Measurements from ENCODE around the gene LINGO1.

The LINGO1 gene

DNA sequence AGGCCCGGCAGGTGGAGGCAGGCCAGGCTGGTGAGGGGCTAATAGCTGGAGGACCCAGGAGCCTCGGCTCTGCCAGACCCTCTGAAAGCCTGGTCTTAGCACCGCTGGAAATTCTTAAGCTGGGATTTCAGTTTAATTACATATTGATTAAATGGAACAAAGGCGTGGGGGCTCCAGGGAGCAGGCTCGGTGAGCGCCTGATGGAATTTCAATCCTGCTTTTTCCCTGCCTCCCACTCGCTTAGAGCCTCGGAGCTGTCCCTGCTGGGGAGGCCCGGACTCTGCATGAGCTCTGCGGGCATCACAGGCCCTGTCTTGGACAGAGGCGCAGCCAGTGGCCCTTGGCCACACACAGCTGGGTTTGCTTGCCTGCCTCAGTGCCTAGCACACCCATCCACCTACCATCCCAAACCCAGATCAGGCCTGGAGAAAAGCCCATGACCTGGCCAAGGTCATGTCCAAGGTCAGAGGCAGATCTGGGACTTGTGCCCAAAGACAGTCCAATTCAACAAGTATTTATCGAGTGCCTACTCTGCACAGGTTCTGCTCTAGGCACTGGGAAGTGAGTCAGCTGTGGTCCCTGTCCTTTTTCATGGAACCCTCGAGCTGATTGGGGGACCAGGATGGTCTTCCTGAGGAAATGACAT lies 40.6 kb downstream of the LINGO1 start:
- no peak for DNase-seq

DNA sequence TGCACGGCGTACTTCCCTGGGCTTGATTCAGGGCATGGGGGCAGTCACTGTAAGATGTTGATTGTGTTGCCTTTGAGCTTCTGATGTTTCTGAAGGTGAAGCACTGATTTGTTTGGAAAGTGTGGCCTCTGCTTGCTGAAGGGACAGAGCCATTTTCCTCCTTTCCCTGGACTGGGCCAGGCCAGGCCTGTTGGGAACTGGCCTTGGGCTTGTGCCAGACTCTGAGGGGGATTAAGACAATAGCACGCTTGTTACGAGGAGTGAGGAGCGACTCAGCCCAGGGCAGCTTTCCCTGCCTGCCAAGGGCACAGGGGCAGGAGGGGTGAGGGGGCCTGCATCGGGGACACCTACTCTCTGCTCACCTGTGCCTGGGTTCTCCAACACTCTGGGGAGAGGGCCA lies 42.9 kb downstream of the LINGO1 start:
- DNase-seq = no peak

DNA sequence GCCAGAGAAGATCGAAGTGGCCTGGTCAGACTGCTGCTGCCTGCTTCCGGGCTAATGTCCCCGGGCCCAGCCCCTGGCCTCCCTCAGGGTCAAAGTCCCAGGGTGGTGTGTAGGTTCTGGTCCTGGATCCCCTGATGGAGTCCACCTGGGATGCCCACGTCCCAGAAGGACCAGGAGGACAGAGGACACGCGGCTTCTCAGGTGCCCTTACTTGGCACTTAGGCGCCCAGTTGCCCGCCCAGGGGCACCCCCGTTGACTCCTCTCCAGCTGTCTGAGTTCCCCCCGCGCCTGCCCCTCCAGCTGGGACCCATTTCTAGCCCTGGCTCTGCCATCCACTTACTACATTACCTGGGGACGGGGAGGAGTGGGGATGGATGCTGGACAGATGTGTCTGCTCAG lies 44.6 kb downstream of the LINGO1 start:
- no peak for DNase-seq

- DNase-seq = no peak
These were observed 48.0 kb downstream of the LINGO1 start for GRCh38 chr15:77584691-77585090.

DNA sequence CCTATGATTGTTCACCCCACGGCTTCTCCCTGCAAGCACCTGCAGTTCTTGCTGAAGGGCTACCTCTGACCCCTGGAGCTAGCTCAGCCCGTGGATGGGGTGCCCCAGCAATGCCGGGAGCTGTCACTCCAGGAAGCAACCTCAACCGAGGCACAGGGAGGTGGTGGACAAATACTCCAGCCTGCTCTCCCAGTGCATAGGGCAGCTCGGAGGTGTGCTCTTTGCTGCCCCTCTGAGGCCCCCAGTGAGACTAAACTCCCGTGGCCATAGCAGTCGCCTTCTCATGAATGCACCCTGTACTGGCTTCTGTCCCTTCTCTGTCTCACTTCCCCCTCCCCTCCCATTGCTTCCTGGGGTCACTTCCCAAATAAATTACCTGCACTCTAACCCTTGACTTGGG lies 48.5 kb downstream of the LINGO1 start:
- no peak for DNase-seq

- no peak for DNase-seq
These were observed 49.9 kb downstream of the LINGO1 start for GRCh38 chr15:77582763-77583162.

- DNase-seq = no peak
These were observed 50.7 kb downstream of the LINGO1 start for GRCh38 chr15:77581896-77582569.

DNA sequence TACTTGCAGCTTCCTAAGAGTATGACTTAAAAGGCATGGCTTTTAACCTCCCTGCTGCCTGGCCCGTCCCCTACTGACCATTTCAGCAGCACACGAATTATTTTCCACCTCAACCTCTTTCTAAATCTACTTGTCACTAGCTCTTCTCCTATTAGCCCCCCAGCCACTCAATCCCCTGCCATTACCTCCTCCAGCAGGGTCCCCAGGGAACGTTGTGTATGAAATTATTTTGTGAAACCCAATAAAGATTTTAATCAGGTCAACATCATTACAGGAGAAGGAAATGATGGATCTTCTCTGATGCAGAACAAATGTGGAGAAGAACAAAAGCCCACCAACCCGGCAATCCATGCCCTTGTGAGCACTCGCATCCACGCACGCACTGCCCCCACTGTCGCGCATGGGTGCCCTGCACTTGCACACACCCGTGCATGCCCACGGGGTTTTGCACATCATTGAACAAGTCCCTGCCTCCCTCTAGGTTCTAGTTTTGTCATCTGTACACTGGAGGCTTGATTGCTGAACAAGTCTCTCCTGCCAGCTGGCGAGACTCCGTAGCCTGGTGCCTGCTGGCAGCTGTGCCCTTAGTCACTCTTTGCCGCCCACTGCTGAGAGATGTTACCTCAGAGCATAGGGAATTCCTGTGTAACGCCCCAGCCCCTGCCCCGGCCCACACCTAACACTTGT lies 51.6 kb downstream of the LINGO1 start:
- no peak for DNase-seq

DNA sequence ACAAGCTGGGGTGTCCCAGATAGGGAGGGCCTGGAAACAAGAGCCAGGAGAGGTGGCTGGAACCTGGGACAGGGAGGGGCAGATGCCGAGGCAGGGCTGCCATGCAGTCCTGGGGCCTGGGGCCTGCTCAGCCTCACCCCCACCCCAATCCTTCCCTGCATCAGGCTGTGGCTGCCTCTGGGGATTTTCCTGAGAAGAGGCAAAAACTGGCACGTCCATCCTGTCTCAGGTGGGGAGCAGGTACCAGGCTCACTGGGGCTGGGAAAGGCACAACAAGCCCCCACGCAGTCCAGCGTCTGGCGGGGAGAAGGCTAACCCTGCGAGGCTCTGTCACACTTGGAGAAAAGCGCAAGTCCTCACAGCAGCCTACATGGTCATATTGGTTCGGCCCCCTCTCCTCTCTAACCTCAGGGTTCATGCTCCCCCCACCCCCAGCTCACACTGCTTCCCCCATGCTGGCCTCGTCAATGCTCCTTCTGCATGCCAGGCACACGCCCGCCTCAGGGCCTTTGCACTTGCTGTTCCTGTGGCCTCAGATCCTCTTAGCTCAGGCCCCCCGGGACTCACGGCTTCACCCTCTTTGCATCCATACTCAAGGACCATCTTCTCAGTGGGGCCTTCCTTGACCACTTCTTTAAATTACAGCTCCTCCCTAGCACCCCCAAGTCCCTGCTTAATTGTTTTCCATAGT lies 53.1 kb downstream of the LINGO1 start:
- DNase-seq = no peak

- DNase-seq = no peak
These were observed 53.9 kb downstream of the LINGO1 start for GRCh38 chr15:77578641-77579372.

DNA sequence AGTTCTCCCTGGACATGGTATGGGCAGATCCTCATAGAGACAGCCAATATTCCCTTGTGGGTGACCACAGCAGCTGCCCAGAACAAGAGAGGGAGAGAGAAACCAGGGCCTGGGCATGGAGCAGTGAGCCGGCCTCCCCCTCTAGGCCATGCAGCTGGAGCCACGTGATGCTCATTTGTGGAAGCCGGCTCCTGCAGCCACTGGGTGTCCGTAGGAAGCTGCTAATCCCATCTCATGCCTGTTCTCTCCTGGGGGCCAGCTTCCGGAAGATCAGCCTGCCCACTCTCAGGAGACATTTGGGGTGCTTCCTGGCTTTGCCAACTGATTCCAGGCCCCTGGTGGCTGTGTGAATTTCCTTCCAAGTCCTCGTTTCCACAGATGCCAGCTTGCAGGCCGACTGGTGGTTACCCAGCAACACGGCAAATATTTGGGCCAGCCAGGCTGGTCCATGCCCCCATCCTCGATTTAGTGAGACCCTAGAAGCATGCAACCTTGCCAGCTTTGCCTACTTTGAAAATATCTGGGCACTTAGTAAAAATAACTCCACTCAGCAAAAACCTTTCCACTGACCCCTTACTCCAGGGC lies 55.3 kb downstream of the LINGO1 start:
- no peak for DNase-seq

GRCh38 chr15:77576538-77576937 lies 56.2 kb downstream of the LINGO1 start:
- DNase-seq = no peak

DNA sequence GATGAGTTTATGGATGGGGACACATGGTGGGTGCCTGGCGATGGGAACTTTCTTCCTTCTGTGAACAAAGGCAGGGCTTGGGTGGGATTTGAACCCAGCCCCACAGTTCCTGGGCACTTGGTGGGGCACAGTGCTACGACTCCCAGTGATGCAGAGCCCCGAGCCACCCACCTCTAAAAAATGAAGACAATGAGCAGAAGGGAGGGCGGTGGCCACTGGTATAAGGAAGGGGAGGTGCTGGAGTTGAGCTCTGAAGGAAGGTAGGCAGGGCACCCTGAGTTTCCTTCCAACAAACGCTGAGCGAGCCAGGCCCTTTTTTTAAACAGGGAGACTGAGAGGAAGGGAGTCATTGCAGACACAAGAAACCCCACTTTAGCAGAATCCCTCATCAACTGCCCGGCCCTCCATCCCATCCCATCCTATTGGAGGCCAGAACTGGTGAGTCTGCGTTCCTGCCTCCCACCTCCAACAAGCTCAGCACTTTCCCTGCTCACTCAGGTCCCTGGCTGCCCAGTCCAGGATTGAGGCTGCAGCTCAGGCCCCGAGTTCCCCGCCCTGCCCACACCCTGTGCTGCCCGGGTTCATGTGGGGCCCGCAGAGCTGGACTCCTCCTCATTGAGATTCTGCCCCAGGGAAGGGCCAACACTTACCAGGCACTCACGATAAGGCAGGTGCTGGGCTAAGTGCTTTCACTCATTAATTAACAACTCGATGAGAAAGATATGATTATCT lies 57.3 kb downstream of the LINGO1 start:
- DNase-seq = no peak

- no peak for DNase-seq
These were observed 58.0 kb downstream of the LINGO1 start for GRCh38 chr15:77574521-77575202.

DNA sequence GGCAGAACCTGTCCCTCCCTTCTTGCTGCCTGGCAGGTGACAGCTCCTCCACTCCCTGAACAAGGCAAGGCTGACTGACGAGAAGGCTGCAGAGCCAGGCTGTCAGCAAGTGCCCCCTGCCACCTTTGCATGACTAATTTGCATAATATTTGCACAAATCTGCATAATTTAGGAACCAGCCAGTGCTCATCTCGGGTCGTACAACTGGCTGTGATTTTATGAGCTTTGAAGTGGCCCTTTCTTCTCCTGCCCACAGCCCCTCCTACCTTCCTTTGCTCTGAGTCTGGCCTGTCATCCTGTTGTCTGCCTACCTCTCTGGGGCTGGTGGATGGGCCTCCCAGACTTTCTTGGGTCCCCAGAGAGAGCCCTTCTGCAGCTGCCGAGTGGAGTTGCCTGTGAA lies 58.9 kb downstream of the LINGO1 start:
- no peak for DNase-seq

GRCh38 chr15:77572186-77572585 lies 60.5 kb downstream of the LINGO1 start:
- no peak for DNase-seq

GRCh38 chr15:77571741-77572140 lies 61.0 kb downstream of the LINGO1 start:
- DNase-seq = no peak

- no peak for DNase-seq
These were observed 61.5 kb downstream of the LINGO1 start for GRCh38 chr15:77571181-77571580.

GRCh38 chr15:77569729-77570125 lies 63.0 kb downstream of the LINGO1 start:
- no peak for DNase-seq

DNA sequence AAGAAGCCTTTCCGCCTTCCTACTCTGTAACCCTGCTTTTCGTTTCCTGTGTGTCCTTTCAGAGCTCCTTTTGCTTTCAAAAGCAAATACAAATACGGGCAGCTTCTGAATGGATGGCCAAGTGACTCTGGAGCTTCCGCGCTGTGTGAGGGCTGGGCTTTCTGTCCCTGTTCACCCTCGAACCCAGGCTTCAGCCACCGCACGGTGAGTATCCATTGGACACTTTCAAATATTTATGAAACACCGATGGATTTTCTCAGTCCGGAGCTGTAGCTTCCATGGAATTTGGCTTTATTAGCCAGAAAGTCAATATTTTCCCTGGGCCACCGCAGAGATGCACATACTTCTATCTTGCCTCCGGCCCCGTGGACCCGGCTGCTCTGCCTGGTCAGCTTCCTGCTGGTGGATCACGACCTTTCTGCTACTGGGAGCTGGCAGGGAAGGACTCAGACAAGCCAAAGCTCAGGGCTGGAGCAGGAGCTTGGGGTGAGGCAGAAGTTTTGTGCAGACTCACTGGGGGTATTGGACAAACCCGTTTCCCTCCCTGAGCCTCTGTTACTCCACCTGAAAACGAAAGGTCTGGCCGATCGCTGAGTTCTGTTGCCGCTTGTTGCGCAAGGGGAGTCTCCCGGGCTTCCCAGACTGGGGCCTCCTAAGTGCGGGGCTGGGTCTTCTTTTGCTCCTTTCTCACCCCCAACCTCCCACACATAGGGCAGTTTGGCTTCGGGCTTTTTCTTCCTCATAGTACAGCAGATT lies 63.6 kb downstream of the LINGO1 start:
- no peak for DNase-seq
